GM18907 (cell line): Measurements from ENCODE around the gene HOXB6.

Source experiments
- ATAC-seq: cut with Tn5 transposase; IDR thresholded peaks from one replicate; pipeline ENCODE4 v1.9.1; 2021; ENCODE audit warnings: mild to moderate bottlenecking, moderate library complexity; ENCODE audit not compliant: unreplicated experiment

Gene HOXB6

GRCh38 chr17:48596000-48596734 is 8.6 kb downstream of the HOXB6 start:
- ATAC-seq, result no peak

DNA sequence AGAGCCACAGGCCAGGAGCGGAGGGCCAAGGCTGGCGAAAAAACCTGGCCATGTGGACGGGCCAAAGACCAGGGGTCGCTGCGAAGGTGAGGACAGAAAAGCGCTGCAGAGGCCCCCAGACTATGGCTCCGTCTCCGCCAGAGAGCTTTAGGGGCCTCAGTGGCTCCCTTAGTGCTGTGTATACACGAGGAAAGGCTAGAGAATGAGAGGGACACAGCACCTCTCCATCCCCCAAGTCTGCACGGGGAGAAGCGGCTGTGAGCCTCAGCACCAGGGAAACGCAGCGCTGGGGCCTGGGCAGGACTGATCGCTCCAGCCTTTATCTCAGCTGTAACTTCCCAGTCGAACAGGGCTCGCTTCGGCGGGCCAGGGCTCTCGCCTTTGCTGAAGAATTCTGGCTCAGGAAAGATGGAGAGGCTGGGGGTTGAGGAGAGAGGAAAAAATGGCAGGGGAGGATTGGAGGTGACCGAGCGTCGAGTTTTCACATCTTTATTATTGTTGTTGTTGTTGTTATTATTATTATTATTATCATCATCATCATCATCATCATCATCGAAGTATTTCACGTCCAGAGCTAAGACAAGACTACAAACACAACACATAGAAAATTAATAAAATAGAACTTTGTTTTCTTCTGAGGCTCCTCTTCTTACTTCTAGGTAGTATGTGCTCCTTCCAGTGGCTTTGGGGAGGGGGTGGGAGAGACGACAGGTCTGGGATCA is 9.3 kb downstream of the HOXB6 start:
- no peak for ATAC-seq

- no peak for ATAC-seq
These were observed 10.1 kb downstream of the HOXB6 start for GRCh38 chr17:48594538-48595277.

DNA sequence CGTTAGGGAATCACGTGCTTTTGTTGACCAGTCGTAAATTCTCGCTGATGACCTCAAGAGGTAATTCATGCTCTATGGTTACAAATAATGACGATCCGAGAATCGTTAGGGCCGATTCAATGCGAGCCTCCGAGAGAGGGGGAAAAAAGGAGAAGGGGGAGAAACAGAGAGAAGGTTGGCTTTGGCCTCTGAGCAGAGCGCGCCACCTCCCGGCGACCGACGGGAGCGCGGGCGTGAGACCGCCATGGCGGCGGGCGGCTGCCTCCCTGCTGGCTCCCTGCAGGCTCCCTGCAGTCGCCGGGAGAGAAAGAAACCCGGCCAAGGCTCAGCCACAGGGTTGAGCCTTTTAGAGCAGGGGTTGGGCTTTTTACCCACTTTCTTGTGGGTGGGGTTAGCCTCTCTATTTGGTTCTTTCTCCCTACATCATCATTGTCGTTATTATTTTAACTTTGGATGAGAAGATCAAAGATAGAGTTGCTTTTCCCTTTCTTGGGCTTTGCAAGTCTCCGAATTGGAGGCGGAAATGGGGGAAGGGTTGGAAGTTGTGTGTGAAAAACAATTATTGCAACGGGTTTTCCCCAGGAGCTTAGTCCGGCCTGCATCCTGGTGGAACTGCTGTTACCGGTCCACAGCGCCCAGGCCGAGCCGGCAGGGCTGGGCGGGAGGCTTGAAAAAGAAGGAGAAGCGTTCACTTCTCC is 10.8 kb downstream of the HOXB6 start:
- peak; percentile 48 for ATAC-seq

GRCh38 chr17:48593126-48593829 is 11.5 kb downstream of the HOXB6 start, which contains the start of gene HOXB5:
TSS of gene HOXB5 (minus strand) at chr17:48593779. CDS start at chr17:48593682, 97 bp downstream.
- no peak for ATAC-seq

GRCh38 chr17:48592577-48592976 is 12.2 kb downstream of the HOXB6 start:
- no peak for ATAC-seq

- no peak for ATAC-seq
These were observed 12.7 kb downstream of the HOXB6 start for GRCh38 chr17:48592057-48592514.

DNA sequence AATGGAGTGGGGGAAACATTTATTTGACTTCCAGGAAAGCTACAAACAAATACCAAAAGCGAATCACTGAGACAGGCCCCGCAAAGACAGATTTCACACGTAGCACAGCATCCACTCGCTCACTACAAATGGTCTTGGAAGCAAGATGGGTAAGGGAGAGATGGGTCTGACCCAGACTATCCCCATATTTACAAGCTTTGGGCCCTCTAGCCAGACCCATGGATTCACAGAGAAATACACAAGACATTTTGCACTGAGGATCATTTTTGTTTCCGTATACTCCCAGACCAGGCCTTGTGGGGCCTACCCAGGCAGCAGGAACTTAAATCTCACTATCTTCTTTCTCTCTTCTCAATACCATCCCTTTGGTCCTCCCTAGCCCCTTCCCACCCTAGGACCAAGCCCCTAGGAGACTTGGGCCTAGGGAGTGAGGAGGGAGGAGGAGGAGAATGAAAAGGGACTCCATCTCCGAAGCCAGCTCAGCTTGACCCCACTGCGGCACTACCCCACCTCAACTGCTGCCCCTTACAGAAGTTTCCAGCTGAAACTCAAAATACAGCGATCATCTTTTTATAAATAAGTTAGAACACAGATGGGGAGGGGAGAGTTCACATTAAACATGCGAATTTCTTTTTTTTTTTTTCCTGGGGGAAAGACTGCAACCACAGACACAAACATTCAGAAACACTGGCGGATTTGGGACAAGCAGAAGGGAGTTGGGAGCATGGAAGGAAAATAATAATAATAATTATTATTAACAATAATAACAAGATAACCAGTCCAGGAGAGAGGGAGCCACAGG is 13.3 kb downstream of the HOXB6 start:
- no peak for ATAC-seq

DNA sequence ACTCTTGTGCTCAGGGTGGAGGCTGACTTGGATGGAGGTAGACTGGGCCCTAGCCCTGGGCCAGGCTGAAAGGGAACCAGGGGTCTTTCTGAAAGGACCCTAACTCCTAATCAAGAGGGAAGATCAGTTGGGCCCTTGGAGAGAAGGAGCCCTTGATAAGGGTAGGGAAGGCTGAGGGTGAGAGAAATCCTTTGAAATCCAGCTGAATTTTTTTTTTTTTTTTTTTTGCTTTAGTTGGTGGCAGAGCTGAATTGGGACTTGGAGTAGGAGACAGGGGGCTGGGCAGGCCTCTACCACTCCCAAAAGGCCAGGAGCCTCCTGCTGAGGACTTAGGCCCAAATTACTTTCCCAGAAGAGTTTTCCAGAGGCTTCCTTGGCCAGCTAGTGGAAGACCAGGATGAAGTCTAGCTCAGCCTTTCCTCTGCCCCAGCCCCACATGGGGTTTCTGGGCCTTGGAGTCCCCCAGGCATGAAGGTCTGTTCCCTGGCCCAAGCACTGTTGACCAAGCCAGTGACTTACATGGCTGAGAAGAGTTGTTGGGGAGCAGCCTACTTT is 14.1 kb downstream of the HOXB6 start:
- no peak for ATAC-seq

DNA sequence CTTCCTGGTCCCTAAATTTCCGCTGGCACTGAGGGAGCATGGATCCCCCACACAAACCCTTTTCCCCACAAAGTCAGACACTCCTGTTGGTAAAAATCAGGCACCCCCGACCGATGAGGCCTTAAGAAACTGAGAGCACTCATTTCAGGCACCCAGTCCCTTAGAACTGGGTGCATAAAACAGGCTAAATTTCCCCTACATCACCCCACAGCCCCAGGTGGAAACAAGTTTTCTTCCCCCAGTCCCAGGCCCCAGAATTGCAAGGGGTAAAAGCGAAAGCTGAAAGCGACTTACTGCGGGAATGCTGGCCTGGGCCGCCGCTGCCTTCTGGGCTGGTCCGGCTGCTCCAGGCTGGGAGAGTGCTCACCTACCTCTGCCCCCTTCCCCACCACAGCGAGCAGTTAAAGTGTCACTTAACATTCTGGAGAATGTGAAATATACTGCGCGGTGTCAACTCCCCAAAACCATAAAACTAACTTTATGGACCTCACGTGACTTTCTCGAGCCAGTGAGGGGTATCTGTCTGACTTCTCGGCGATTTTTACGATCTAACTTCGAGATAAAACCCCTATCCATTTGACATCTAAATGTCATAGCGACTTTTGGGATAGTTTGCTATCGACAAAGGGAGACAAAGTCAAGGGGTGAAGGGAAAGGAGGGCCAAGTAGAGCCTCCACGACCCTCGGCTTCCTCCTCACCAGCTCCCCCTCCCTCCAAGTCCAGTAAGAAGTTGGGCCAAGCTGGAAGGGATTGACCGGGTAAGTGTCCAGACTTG is 14.8 kb downstream of the HOXB6 start, which contains the start of gene HOXB3:
HOXB3 (minus strand) TSS at position 411 of the 776 bp plus-strand sequence. CDS start 37,767 bp downstream, outside the sequence.
- no peak for ATAC-seq

GRCh38 chr17:48589060-48589830 is 15.5 kb downstream of the HOXB6 start:
- no peak for ATAC-seq

GRCh38 chr17:48588528-48588927 is 16.3 kb downstream of the HOXB6 start:
- ATAC-seq, result no peak

DNA sequence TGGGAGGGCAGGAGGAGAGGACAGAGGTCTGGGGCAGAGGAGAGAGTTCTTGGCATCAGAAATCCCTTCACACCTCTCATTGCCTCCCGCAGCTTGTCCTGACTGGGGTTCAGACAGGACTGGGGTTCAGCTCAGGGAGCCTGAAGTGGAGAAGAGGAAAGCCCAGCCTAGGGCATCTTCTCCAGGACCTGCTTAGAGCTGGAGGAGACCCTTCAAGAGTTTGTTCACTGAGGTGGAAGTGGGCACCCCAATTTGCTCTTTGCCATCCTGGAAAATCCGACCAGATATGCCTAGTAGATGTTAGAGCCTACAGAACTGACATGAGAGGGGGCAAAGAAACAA is 16.7 kb downstream of the HOXB6 start:
- ATAC-seq, result no peak

- no peak for ATAC-seq
These were observed 17.3 kb downstream of the HOXB6 start for GRCh38 chr17:48587276-48588073.

- ATAC-seq, result no peak
These were observed 18.2 kb downstream of the HOXB6 start for GRCh38 chr17:48586355-48587258.

DNA sequence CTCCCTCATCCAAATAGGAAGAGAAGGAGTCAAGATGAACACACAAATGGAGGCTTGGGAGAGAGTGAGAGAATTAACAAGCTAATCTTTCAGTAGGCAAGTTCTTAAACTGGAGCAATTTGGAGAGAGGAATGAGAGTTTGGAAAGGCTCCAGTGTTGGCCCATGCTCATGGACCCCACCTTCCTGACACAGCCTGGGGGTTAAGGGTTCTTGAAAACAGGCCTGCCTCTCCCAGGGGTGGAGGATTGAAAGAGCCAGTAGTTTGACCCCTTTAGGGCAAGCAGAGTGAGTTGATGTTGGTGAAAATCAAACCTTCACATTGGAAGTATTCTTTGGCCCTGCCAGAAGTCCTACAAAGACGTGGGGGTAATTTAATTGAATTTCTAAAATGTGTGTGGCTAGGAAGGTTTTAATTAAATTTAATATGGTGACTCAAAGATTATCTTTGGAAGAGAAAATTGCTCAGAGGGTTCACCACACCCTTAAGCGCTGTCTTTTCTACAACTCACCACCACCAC is 20.5 kb downstream of the HOXB6 start:
- no peak for ATAC-seq
